HepG2 (cell line): ENCODE results near the gene NYNRIN. TPM values are rescaled to one million over a fixed set of nuclear protein-coding genes. Genes with fewer than 3 reads are reported as not detected.

Source experiments
- CCAR2 ChIP-seq: fragments of 200-400 bp; formaldehyde crosslinking; optimal IDR thresholded peaks from 2 replicates; pipeline ENCODE3; 2018; ENCODE audit warnings: low read depth, mild to moderate bottlenecking, low read length, moderate library complexity
- CCDC6 ChIP-seq: sonication (generic); formaldehyde crosslinking; IDR thresholded peaks from 2 replicates; pipeline ENCODE4 v1.8.1; 2022; ENCODE audit warnings: mild to moderate bottlenecking, missing genetic modification reagents, moderate library complexity
- CHCHD3 ChIP-seq: sonication (generic); formaldehyde crosslinking; IDR thresholded peaks from 2 replicates; pipeline ENCODE4 v1.8.0; 2022; ENCODE audit warnings: mild to moderate bottlenecking, missing genetic modification reagents, moderate library complexity
- MIER2 ChIP-seq: IDR thresholded peaks from 2 replicates; pipeline ENCODE4 v1.6.1; 2016; ENCODE audit warnings: missing biosample characterization, missing genetic modification reagents
- MZF1 ChIP-seq: sonication (generic); formaldehyde crosslinking; IDR thresholded peaks from 2 replicates; pipeline ENCODE4 v1.8.1; 2023; ENCODE audit warnings: mild to moderate bottlenecking, missing genetic modification reagents, borderline replicate concordance
- PAWR ChIP-seq: sonication (generic); formaldehyde crosslinking; IDR thresholded peaks from 2 replicates; pipeline ENCODE4 v1.4.0; 2020; ENCODE audit warnings: missing genetic modification reagents, mild to moderate bottlenecking, borderline replicate concordance
- SNAPC2 ChIP-seq: sonication (generic); formaldehyde crosslinking; IDR thresholded peaks from 2 replicates; pipeline ENCODE4 v1.8.1; 2022; ENCODE audit warnings: mild to moderate bottlenecking, missing genetic modification reagents
- ZNF816 ChIP-seq: sonication (generic); formaldehyde crosslinking; IDR thresholded peaks from 2 replicates; pipeline ENCODE4 v1.8.0; 2022; ENCODE audit warnings: missing genetic modification reagents, mild to moderate bottlenecking, borderline replicate concordance
- ZNF850 ChIP-seq: sonication (generic); formaldehyde crosslinking; conservative IDR thresholded peaks from 2 replicates; pipeline ENCODE4 v1.9.0; 2021; ENCODE audit warnings: mild to moderate bottlenecking, missing genetic modification reagents
- polyA plus RNA-seq, 8 experiments: library from polyadenylated mRNA; depleted of rRNA in 3 of 8; stranded (reverse) in 7 of 8; unstranded in 1 of 8; fragments of >200 nt; fragmentation: Illumina TruSeq in 4 of 8; extraction: Trizol in 4 of 8; gene quantifications; 2 replicates each; pipeline versions ENCODE4 v1.2.1 to v1.2.3, GENCODE V29; 2011 to 2016; ENCODE audit warnings: low read depth in 4 of 8, missing spikeins in 1 of 8, mixed read lengths in 1 of 8; ENCODE audit not compliant: insufficient read depth in 1 of 8
- total RNA-seq, 5 experiments: library from RNA; depleted of rRNA; stranded (reverse); fragments of >200 nt; fragmentation: Illumina TruSeq; extraction: Trizol; gene quantifications; 2 replicates each; pipeline ENCODE4 v1.2.3, GENCODE V29; 2016; ENCODE audit warnings: low read depth in 1 of 5
- TF ChIP-seq, protein P1 (sequence below): sonication (generic); formaldehyde crosslinking; IDR thresholded peaks from 2 replicates; pipeline ENCODE4 v1.4.0; 2020; ENCODE audit warnings: mild to moderate bottlenecking, missing genetic modification reagents
- TF ChIP-seq, protein P2 (sequence below): sonication (generic); formaldehyde crosslinking; IDR thresholded peaks from 2 replicates; pipeline ENCODE4 v1.4.0; 2020; ENCODE audit warnings: mild to moderate bottlenecking, low read depth, missing genetic modification reagents
- TF ChIP-seq, protein P3 (sequence below): sonication (generic); formaldehyde crosslinking; IDR thresholded peaks from 2 replicates; pipeline ENCODE4 v1.5.0; 2020; ENCODE audit warnings: mild to moderate bottlenecking, low read depth, missing genetic modification reagents, borderline replicate concordance
- TF ChIP-seq, protein P4 (sequence below): sonication (generic); formaldehyde crosslinking; IDR thresholded peaks from 2 replicates; pipeline ENCODE4 v1.4.0; 2020; ENCODE audit warnings: missing genetic modification reagents
- TF ChIP-seq, protein P5 (sequence below): sonication (generic); formaldehyde crosslinking; IDR thresholded peaks from 2 replicates; pipeline ENCODE4 v1.4.0; 2020; ENCODE audit warnings: missing genetic modification reagents
- TF ChIP-seq, protein P6 (sequence below): sonication (generic); formaldehyde crosslinking; IDR thresholded peaks from 2 replicates; pipeline ENCODE4 v1.5.0; 2020; ENCODE audit warnings: missing genetic modification reagents, mild to moderate bottlenecking, borderline replicate concordance

Gene NYNRIN
- total and polyA plus RNA-seq, 2 of the 13 experiments (the other 11 are each of a cell fraction or from before 2014, with no cell fraction given): 0.63 to 1.1 TPM

DNA sequence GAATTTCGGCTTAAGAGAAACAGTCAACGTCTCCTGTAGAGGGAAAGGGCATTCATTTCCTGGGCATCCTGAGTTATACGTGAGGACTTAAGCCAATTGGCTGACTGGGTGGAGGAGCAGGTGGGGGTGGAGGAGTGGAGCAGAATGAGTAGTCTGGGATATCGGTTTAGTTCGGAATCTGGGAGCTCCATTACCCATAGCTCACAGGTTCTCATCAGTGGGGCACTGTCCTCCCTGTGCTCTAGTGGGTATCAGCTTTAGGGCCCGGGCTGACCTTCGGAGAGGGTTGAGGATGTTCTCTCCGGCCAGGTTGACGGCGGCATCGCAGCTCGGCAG lies 43.1 kb downstream of the NYNRIN start (continued):
- TF ChIP-seq, protein P1, sequence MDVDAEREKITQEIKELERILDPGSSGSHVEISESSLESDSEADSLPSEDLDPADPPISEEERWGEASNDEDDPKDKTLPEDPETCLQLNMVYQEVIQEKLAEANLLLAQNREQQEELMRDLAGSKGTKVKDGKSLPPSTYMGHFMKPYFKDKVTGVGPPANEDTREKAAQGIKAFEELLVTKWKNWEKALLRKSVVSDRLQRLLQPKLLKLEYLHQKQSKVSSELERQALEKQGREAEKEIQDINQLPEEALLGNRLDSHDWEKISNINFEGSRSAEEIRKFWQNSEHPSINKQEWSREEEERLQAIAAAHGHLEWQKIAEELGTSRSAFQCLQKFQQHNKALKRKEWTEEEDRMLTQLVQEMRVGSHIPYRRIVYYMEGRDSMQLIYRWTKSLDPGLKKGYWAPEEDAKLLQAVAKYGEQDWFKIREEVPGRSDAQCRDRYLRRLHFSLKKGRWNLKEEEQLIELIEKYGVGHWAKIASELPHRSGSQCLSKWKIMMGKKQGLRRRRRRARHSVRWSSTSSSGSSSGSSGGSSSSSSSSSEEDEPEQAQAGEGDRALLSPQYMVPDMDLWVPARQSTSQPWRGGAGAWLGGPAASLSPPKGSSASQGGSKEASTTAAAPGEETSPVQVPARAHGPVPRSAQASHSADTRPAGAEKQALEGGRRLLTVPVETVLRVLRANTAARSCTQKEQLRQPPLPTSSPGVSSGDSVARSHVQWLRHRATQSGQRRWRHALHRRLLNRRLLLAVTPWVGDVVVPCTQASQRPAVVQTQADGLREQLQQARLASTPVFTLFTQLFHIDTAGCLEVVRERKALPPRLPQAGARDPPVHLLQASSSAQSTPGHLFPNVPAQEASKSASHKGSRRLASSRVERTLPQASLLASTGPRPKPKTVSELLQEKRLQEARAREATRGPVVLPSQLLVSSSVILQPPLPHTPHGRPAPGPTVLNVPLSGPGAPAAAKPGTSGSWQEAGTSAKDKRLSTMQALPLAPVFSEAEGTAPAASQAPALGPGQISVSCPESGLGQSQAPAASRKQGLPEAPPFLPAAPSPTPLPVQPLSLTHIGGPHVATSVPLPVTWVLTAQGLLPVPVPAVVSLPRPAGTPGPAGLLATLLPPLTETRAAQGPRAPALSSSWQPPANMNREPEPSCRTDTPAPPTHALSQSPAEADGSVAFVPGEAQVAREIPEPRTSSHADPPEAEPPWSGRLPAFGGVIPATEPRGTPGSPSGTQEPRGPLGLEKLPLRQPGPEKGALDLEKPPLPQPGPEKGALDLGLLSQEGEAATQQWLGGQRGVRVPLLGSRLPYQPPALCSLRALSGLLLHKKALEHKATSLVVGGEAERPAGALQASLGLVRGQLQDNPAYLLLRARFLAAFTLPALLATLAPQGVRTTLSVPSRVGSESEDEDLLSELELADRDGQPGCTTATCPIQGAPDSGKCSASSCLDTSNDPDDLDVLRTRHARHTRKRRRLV (CRISPR knock-in tag): peak; percentile 97
- TF ChIP-seq CHCHD3 (CRISPR knock-in tag) (0 out of 2 replicates have a peak, but pooled peaks have one; percentile 1), ZNF816 (CRISPR knock-in tag) (0 out of 2 replicates have a peak, but pooled peaks have one; percentile 95), CCDC6 (CRISPR knock-in tag) (no peak; the same call in 1 of the 2 replicates), MZF1 (peak; percentile 94; the same call in 1 of the 2 replicates), MIER2 (CRISPR knock-in tag) (no peak), PAWR (CRISPR knock-in tag) (0 out of 2 replicates have a peak, but pooled peaks have one; percentile 52), CCAR2 (peak; percentile 8), ZNF850 (CRISPR knock-in tag) (0 out of 2 replicates have a peak, but pooled peaks have one; percentile 84), SNAPC2 (CRISPR knock-in tag) (peak; percentile 88; the same call in 1 of the 2 replicates)
- TF ChIP-seq, protein P2, sequence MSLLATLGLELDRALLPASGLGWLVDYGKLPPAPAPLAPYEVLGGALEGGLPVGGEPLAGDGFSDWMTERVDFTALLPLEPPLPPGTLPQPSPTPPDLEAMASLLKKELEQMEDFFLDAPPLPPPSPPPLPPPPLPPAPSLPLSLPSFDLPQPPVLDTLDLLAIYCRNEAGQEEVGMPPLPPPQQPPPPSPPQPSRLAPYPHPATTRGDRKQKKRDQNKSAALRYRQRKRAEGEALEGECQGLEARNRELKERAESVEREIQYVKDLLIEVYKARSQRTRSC: 0 out of 2 replicates have a peak, but pooled peaks have one; percentile 93
- TF ChIP-seq, protein P3, sequence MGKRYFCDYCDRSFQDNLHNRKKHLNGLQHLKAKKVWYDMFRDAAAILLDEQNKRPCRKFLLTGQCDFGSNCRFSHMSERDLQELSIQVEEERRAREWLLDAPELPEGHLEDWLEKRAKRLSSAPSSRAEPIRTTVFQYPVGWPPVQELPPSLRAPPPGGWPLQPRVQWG: 0 out of 2 replicates have a peak, but pooled peaks have one; percentile 65
- TF ChIP-seq, protein P4, sequence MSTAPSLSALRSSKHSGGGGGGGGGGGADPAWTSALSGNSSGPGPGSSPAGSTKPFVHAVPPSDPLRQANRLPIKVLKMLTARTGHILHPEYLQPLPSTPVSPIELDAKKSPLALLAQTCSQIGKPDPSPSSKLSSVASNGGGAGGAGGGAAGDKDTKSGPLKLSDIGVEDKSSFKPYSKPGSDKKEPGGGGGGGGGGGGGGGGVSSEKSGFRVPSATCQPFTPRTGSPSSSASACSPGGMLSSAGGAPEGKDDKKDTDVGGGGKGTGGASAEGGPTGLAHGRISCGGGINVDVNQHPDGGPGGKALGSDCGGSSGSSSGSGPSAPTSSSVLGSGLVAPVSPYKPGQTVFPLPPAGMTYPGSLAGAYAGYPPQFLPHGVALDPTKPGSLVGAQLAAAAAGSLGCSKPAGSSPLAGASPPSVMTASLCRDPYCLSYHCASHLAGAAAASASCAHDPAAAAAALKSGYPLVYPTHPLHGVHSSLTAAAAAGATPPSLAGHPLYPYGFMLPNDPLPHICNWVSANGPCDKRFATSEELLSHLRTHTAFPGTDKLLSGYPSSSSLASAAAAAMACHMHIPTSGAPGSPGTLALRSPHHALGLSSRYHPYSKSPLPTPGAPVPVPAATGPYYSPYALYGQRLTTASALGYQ (CRISPR knock-in tag): no peak
- TF ChIP-seq, protein P5, sequence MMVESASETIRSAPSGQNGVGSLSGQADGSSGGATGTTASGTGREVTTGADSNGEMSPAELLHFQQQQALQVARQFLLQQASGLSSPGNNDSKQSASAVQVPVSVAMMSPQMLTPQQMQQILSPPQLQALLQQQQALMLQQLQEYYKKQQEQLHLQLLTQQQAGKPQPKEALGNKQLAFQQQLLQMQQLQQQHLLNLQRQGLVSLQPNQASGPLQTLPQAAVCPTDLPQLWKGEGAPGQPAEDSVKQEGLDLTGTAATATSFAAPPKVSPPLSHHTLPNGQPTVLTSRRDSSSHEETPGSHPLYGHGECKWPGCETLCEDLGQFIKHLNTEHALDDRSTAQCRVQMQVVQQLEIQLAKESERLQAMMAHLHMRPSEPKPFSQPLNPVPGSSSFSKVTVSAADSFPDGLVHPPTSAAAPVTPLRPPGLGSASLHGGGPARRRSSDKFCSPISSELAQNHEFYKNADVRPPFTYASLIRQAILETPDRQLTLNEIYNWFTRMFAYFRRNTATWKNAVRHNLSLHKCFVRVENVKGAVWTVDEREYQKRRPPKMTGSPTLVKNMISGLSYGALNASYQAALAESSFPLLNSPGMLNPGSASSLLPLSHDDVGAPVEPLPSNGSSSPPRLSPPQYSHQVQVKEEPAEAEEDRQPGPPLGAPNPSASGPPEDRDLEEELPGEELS: no peak
- TF ChIP-seq, protein P6, sequence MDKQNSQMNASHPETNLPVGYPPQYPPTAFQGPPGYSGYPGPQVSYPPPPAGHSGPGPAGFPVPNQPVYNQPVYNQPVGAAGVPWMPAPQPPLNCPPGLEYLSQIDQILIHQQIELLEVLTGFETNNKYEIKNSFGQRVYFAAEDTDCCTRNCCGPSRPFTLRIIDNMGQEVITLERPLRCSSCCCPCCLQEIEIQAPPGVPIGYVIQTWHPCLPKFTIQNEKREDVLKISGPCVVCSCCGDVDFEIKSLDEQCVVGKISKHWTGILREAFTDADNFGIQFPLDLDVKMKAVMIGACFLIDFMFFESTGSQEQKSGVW (CRISPR knock-in tag): 0 out of 2 replicates have a peak, but pooled peaks have one; percentile 74
